Activated naive CD4-positive, alpha-beta T cell treated with anti-CD3 and anti-CD28 coated beads, Interleukin-2, amount 10 ng/mL, durations not matched to agents 7 days and 5 days (primary cell): ENCODE data around the gene DMRTC2.
"Not testable (repeated sequence)": the region's sequence is repeated elsewhere in the genome, so short reads cannot be mapped to it uniquely, and the experiment has no call there.

Source experiments
- CTCF ChIA-PET: fragments of 350-600 bp; sonication (Branson Sonifier 250); formaldehyde crosslinking; loops from one replicate; lab custom pipeline; 2021; ENCODE audit warnings: antibody characterized with exemption; lab: Charles Lee
- DNase-seq: peaks from one replicate; pipeline ENCODE4 v3.0.0-alpha.2; 2020
- H3K27ac Mint-ChIP-seq: one replicate; pipeline ENCODE4 v1.8.0; 2021; ENCODE audit warnings: mild to moderate bottlenecking, moderate library complexity, mixed read lengths
- H3K27me3 Mint-ChIP-seq: one replicate; pipeline ENCODE4 v1.8.0; 2021; ENCODE audit warnings: mild to moderate bottlenecking, mixed read lengths
- H3K36me3 Mint-ChIP-seq: one replicate; pipeline ENCODE4 v1.8.0; 2021; ENCODE audit warnings: mixed read lengths
- H3K4me1 Mint-ChIP-seq: one replicate; pipeline ENCODE4 v1.8.0; 2021; ENCODE audit warnings: mixed read lengths
- H3K4me3 Mint-ChIP-seq: one replicate; pipeline ENCODE4 v1.8.0; 2021; ENCODE audit warnings: mild to moderate bottlenecking, moderate library complexity, mixed read lengths
- H3K9me3 Mint-ChIP-seq: one replicate; pipeline ENCODE4 v1.8.0; 2021; ENCODE audit warnings: mixed read lengths

The DMRTC2 gene

GRCh38 chr19:41868989-41869300 lies 24.1 kb downstream of the DMRTC2 start:
- CTCF ChIA-PET = interaction anchor here (0.8 to 2.2 kb wide), 2 partner anchors 19 to 83 kb away, joined by 4 read pairs; no protein-coding TSS in a partner anchor
- peaks cover 62% of the 10 kb centered on the region for H3K36me3 Mint-ChIP-seq
- peaks cover 87% of the 10 kb centered on the region for H3K4me1 Mint-ChIP-seq
- H3K27ac Mint-ChIP-seq = peak overlapping the region; percentile 89
- H3K9me3 Mint-ChIP-seq = no peaks in the 10 kb centered on the region
- H3K27me3 Mint-ChIP-seq = no peaks in the 10 kb centered on the region
- no peak for DNase-seq
- no peak overlapping the region for H3K4me3 Mint-ChIP-seq

GRCh38 chr19:41869374-41869955 lies 24.6 kb downstream of the DMRTC2 start:
- Mint-ChIP-seq H3K4me1 (peaks cover 87% of the 10 kb centered on the region), H3K4me3 (no peak overlapping the region), H3K9me3 (no peaks in the 10 kb centered on the region), H3K36me3 (peaks cover 57% of the 10 kb centered on the region), H3K27ac (peak overlapping the region; percentile 99), H3K27me3 (no peaks in the 10 kb centered on the region)
- no peak for DNase-seq
- CTCF ChIA-PET = interaction anchor here (0.8 to 4.4 kb wide), 3 partner anchors 10 to 82 kb away, joined by 4 to 37 read pairs (median 4); partner anchors contain the start of gene RPS19

GRCh38 chr19:41870401-41870873 lies 25.6 kb downstream of the DMRTC2 start:
- Mint-ChIP-seq H3K9me3 (no peaks in the 10 kb centered on the region), H3K4me3 (peak overlapping the region; percentile 35), H3K27me3 (no peaks in the 10 kb centered on the region), H3K27ac (peak overlapping the region; percentile 99), H3K36me3 (peaks cover 51% of the 10 kb centered on the region), H3K4me1 (peaks cover 88% of the 10 kb centered on the region)
- CTCF ChIA-PET = interaction anchor here (0.9 to 4.4 kb wide), 5 partner anchors 11 to 88 kb away, joined by 4 to 37 read pairs (median 4); partner anchors contain the start of genes RABAC1 and RPS19
- DNase-seq = no peak

- CTCF ChIA-PET = interaction anchor here (1.3 to 5.9 kb wide), 10 partner anchors 8 to 86 kb away, joined by 4 to 66 read pairs (median 17); partner anchors contain the start of genes ERFL, RABAC1 and RPS19
- peak; percentile 86 for DNase-seq
- peaks cover 92% of the 10 kb centered on the region for H3K4me1 Mint-ChIP-seq
Measured at GRCh38 chr19:41871573-41872383, 26.9 kb downstream of the DMRTC2 start.

GRCh38 chr19:41872384-41872774 lies 27.5 kb downstream of the DMRTC2 start:
- H3K9me3 Mint-ChIP-seq = no peaks in the 10 kb centered on the region
- peaks cover 97% of the 10 kb centered on the region for H3K4me1 Mint-ChIP-seq
- peak overlapping the region; percentile 99 for H3K27ac Mint-ChIP-seq
- H3K4me3 Mint-ChIP-seq = no peak overlapping the region
- peaks cover 45% of the 10 kb centered on the region for H3K36me3 Mint-ChIP-seq
- no peak for DNase-seq
- CTCF ChIA-PET = interaction anchor here (0.6 to 5.9 kb wide), 17 partner anchors 9 to 162 kb away, joined by 3 to 66 read pairs (median 9); partner anchors contain the start of genes ERFL, RABAC1 and RPS19
- H3K27me3 Mint-ChIP-seq = no peaks in the 10 kb centered on the region

More at GRCh38 chr19:41871573-41872383, 26.9 kb downstream of the DMRTC2 start:
- peak overlapping the region; percentile 62 for H3K4me3 Mint-ChIP-seq
- peaks cover 45% of the 10 kb centered on the region for H3K36me3 Mint-ChIP-seq
- no peaks in the 10 kb centered on the region for H3K27me3 Mint-ChIP-seq
- H3K27ac Mint-ChIP-seq = peak overlapping the region; percentile 99
- H3K9me3 Mint-ChIP-seq = no peaks in the 10 kb centered on the region

- Mint-ChIP-seq H3K4me1 (peaks cover 98% of the 10 kb centered on the region), H3K36me3 (peaks cover 41% of the 10 kb centered on the region), H3K4me3 (no peak overlapping the region), H3K27ac (peak overlapping the region; percentile 99), H3K27me3 (no peaks in the 10 kb centered on the region), H3K9me3 (no peaks in the 10 kb centered on the region)
- DNase-seq = peak; percentile 80
- CTCF ChIA-PET = interaction anchor here (0.6 to 5.9 kb wide), 20 partner anchors 10 to 162 kb away, joined by 3 to 66 read pairs (median 5); partner anchors contain the start of genes ERFL, RABAC1 and RPS19
Measured at GRCh38 chr19:41872775-41873647, 28.2 kb downstream of the DMRTC2 start.

- peak overlapping the region; percentile 59 for H3K4me3 Mint-ChIP-seq
- H3K27me3 Mint-ChIP-seq, DNase-seq, H3K9me3 Mint-ChIP-seq: not testable (repeated sequence)
- H3K4me1 Mint-ChIP-seq = peaks cover 96% of the 10 kb centered on the region
- CTCF ChIA-PET = interaction anchor here (0.6 to 5.9 kb wide), 2 partner anchors 11 to 15 kb away, joined by 3 to 66 read pairs; no protein-coding TSS in a partner anchor
- peaks cover 18% of the 10 kb centered on the region for H3K36me3 Mint-ChIP-seq
- H3K27ac Mint-ChIP-seq = peak overlapping the region; percentile 99
Measured at GRCh38 chr19:41875973-41876372, 31.1 kb downstream of the DMRTC2 start.

GRCh38 chr19:41876847-41877832 lies 32.3 kb downstream of the DMRTC2 start, which contains the start of gene CD79A:
CD79A (plus strand) TSS chr19:41877279; CDS start chr19:41877305, 26 bp downstream.
- DNase-seq = peak; percentile 36
- Mint-ChIP-seq H3K4me1 (peaks cover 92% of the 10 kb centered on the region), H3K9me3 (no peaks in the 10 kb centered on the region), H3K27ac (peak within 1 kb of the TSS; percentile 99), H3K4me3 (peak within 1 kb of the TSS; percentile 38), H3K27me3 (no peaks in the 10 kb centered on the region), H3K36me3 (peaks cover 7% of the 10 kb centered on the region)
- CTCF ChIA-PET = interaction anchor here (5.9 kb wide), 1 partner anchor 10 kb away, joined by 66 read pairs; no protein-coding TSS in a partner anchor

GRCh38 chr19:41877916-41878905 lies 33.4 kb downstream of the DMRTC2 start:
- H3K9me3 Mint-ChIP-seq = no peaks in the 10 kb centered on the region
- DNase-seq = no peak
- H3K36me3 Mint-ChIP-seq = peaks cover 8% of the 10 kb centered on the region
- H3K27me3 Mint-ChIP-seq = no peaks in the 10 kb centered on the region
- CTCF ChIA-PET = no interaction called here
- H3K27ac Mint-ChIP-seq = peak overlapping the region; percentile 99
- H3K4me3 Mint-ChIP-seq = no peak overlapping the region
- H3K4me1 Mint-ChIP-seq = peaks cover 86% of the 10 kb centered on the region

- CTCF ChIA-PET = no interaction called here
- DNase-seq = no peak
- H3K36me3 Mint-ChIP-seq = peaks cover 14% of the 10 kb centered on the region
- H3K27ac Mint-ChIP-seq = peak overlapping the region; percentile 99
- peaks cover 77% of the 10 kb centered on the region for H3K4me1 Mint-ChIP-seq
- no peaks in the 10 kb centered on the region for H3K9me3 Mint-ChIP-seq
- no peak overlapping the region for H3K4me3 Mint-ChIP-seq
- H3K27me3 Mint-ChIP-seq = no peaks in the 10 kb centered on the region
Measured at GRCh38 chr19:41879080-41879479, 34.2 kb downstream of the DMRTC2 start.

- Mint-ChIP-seq H3K36me3 (peaks cover 20% of the 10 kb centered on the region), H3K27ac (peak overlapping the region; percentile 52), H3K9me3 (no peaks in the 10 kb centered on the region), H3K4me1 (peaks cover 72% of the 10 kb centered on the region), H3K4me3 (no peak overlapping the region), H3K27me3 (no peaks in the 10 kb centered on the region)
- CTCF ChIA-PET = no interaction called here
- DNase-seq = no peak
Measured at GRCh38 chr19:41879670-41880328, 35.0 kb downstream of the DMRTC2 start.
